Colonic mucosa (tissue), 4 donors: ENCODE data around the gene EXD3. TPM values are rescaled to one million over a fixed set of nuclear protein-coding genes. Genes with fewer than 3 reads are reported as not detected.

ENCODE experiments used
- DNase-seq: peaks from one replicate; pipeline ENCODE4 v3.0.0-alpha.2; 2020
- H3K27ac ChIP-seq: fragments of 200-600 bp; one replicate; pipeline ENCODE4 v1.8.0; 2021
- H3K27me3 ChIP-seq: fragments of 200-600 bp; one replicate; pipeline ENCODE4 v1.8.0; 2021
- H3K36me3 ChIP-seq: fragments of 200-600 bp; one replicate; pipeline ENCODE4 v1.8.0; 2021
- H3K4me1 ChIP-seq: fragments of 200-600 bp; one replicate; pipeline ENCODE4 v1.8.0; 2021; ENCODE audit warnings: mild to moderate bottlenecking
- H3K4me3 ChIP-seq: fragments of 200-600 bp; one replicate; pipeline ENCODE4 v1.8.0; 2021
- H3K9ac ChIP-seq, 2 donors: one replicate each; pipeline ENCODE4 v1.7.0; 2013; ENCODE audit warnings: control low read depth in 2 of 2, low read depth in 2 of 2, low read length in 2 of 2
- H3K9me3 ChIP-seq: fragments of 200-600 bp; one replicate; pipeline ENCODE4 v1.8.0; 2021
- intact Hi-C: fragments of 100-400 bp; cut with DNase I; formaldehyde crosslinking; loops from one replicate; pipeline ENCODE4 v1.14.1; 2022
- total RNA-seq, 2 donors: library from RNA; stranded (reverse); fragmentation: NEBNext Ultra II Directional in 1 of 2; extraction: Animal tissue kit (Norgen Biotek cat#: 25700) in 1 of 2; gene quantifications; one replicate each; pipeline ENCODE4 v1.2.1, GENCODE V29; 2021
- TF ChIP-seq, protein P1 (sequence below): fragments of 200-600 bp; IDR thresholded peaks from one replicate; pipeline ENCODE4 v1.8.0; 2022; ENCODE audit warnings: antibody characterized with exemption, mild to moderate bottlenecking
- donor health status: healthy.
- donor health status: DM: no; HTN: no; CAD: no.
- donor health status: DM: no; HTN: no; CAD: no.

EXD3 gene
- total RNA-seq, 2 donors from 2014 or later: 34.9 to 36.4 TPM

DNA sequence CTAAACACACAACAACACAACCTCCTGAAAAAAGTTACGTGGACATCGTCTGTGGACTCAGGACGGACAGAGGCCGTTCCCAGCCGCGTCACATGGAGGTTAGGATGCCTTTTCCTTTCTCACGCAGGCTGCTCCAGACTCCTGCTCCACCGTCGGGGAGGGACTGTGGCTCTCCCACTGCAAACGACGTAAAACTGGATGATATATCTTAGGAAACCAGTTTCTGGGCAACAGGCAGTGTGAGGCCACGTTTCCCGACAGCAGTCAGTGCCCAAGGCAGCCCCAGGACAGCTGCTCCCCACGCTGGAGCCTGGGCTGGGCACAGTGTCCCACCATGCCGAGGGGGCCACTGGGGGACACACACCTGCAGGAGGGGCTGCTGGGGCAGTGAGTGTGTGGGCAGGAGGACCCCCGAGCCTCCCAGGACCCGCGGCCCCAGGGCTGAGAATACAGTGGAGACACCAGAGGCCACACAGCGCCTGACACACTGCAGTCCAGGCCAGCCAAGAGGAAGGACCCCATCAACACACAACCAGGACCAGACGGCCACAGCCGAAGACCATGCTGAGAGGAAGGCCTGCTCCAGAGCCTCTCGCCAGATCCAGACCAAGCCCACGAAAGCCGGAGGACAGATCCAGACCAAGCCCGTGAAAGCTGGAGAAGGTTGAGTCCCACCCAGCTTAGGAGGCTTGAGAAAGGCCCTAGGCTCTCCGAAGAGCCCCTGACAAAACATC is 26.2 kb downstream of the EXD3 start:
- H3K4me3 ChIP-seq: no peak overlapping the region
- no peaks in the 10 kb centered on the region for H3K36me3 ChIP-seq
- TF ChIP-seq, protein P1, sequence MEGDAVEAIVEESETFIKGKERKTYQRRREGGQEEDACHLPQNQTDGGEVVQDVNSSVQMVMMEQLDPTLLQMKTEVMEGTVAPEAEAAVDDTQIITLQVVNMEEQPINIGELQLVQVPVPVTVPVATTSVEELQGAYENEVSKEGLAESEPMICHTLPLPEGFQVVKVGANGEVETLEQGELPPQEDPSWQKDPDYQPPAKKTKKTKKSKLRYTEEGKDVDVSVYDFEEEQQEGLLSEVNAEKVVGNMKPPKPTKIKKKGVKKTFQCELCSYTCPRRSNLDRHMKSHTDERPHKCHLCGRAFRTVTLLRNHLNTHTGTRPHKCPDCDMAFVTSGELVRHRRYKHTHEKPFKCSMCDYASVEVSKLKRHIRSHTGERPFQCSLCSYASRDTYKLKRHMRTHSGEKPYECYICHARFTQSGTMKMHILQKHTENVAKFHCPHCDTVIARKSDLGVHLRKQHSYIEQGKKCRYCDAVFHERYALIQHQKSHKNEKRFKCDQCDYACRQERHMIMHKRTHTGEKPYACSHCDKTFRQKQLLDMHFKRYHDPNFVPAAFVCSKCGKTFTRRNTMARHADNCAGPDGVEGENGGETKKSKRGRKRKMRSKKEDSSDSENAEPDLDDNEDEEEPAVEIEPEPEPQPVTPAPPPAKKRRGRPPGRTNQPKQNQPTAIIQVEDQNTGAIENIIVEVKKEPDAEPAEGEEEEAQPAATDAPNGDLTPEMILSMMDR: no peak
- H3K9ac ChIP-seq: no peak overlapping the region
- H3K9me3 ChIP-seq: no peaks in the 10 kb centered on the region
- no peak overlapping the region for H3K27ac ChIP-seq
- intact Hi-C loops: no loop called here
- no peak for DNase-seq
- no peaks in the 10 kb centered on the region for H3K27me3 ChIP-seq
- H3K4me1 ChIP-seq: no peaks in the 10 kb centered on the region

DNA sequence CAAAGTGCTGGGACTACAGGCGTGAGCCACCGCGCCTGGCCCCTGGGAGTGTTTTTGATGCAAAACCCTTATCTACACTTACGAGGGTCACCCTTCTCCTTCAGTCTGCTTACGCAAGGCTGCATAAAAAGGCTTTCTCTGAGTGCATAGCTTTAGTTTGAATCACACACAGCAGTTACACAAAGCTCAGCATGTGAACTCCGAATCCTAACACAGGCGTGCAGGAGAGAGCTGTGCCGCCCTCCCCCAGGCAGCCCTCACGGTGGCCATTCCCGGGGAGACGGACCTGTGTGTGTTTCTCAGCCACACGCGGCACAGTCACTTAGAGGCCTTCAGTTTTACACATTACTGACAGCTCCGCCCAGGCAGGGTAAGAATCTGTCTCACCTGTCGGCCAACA is 26.7 kb downstream of the EXD3 start:
- DNase-seq: no peak
- no peaks in the 10 kb centered on the region for H3K9me3 ChIP-seq
- H3K4me1 ChIP-seq: peaks cover under 1% of the 10 kb centered on the region
- no peak overlapping the region for H3K27ac ChIP-seq
- no peak overlapping the region for H3K4me3 ChIP-seq
- H3K9ac ChIP-seq: no peak overlapping the region
- H3K27me3 ChIP-seq: no peaks in the 10 kb centered on the region
- intact Hi-C loops: no loop called here
- TF ChIP-seq, protein P1: no peak
- H3K36me3 ChIP-seq: no peaks in the 10 kb centered on the region

DNA sequence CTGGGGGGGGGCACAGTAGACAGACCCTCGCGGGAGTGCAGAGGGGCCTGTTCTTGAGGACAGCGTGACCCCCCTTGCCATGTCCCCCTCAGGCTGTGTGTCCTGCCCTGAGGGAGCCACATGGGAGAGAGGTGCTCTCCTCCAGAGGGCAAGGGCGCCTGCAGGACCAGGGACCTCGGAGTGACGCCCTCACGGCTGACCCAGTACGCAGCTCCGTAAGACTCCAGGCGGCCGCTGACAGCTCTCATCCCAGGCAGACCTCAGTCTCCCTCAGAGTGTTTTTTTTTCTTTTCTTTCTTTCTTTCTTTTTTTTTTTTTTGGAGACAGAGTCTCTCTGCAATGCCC is 27.3 kb downstream of the EXD3 start:
- Histone ChIP-seq H3K27me3 (no peaks in the 10 kb centered on the region), H3K9me3 (no peaks in the 10 kb centered on the region), H3K9ac (no peak overlapping the region), H3K4me1 (peaks cover 7% of the 10 kb centered on the region), H3K27ac (no peak overlapping the region), H3K4me3 (no peak overlapping the region), H3K36me3 (no peaks in the 10 kb centered on the region)
- TF ChIP-seq, protein P1: no peak
- DNase-seq: no peak
- intact Hi-C loops: no loop called here

DNA sequence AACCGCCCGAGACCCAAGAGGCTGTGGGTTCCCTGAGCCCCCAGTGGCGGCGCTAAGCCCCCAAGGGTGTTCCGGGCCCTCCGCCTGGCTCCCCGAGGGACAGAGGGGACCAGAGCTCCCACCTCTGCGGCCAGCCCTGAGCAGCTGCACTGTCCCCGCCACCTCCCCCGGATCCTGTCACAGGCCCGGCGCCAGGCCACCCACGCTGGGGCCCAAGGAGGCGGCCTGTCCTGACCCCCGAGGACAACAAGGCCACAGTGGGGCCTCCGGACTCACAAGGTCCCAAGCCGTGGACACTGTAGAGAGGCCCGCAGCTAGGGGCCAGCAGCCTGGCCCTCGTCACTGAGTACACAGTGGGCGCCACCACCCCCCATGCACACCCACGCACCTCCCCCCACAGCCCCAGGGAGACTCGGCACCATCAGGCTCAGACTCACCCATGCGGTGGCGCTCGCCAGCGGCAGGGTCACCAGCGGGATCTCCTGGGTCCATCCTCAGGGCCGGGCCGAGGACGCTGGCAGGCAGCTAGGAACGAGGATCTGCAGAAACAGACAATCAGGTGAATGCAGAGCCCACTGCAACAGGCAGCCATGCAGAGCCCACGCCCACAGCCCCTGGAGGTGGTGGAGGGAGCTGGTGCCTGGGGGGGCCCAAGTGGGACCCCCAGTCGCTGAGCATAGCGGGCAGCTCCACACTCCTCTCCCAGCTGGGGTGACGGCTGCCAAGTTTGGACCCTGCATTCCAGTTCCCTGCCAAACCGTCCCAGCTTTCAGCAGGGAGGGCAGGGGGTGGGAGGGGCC is 27.9 kb downstream of the EXD3 start:
- H3K36me3 ChIP-seq: no peaks in the 10 kb centered on the region
- intact Hi-C loops: no loop called here
- no peak for DNase-seq
- H3K4me3 ChIP-seq: no peak overlapping the region
- no peaks in the 10 kb centered on the region for H3K9me3 ChIP-seq
- TF ChIP-seq, protein P1: no peak
- no peak overlapping the region for H3K9ac ChIP-seq
- H3K27me3 ChIP-seq: no peaks in the 10 kb centered on the region
- no peak overlapping the region for H3K27ac ChIP-seq
- peaks cover 8% of the 10 kb centered on the region for H3K4me1 ChIP-seq

DNA sequence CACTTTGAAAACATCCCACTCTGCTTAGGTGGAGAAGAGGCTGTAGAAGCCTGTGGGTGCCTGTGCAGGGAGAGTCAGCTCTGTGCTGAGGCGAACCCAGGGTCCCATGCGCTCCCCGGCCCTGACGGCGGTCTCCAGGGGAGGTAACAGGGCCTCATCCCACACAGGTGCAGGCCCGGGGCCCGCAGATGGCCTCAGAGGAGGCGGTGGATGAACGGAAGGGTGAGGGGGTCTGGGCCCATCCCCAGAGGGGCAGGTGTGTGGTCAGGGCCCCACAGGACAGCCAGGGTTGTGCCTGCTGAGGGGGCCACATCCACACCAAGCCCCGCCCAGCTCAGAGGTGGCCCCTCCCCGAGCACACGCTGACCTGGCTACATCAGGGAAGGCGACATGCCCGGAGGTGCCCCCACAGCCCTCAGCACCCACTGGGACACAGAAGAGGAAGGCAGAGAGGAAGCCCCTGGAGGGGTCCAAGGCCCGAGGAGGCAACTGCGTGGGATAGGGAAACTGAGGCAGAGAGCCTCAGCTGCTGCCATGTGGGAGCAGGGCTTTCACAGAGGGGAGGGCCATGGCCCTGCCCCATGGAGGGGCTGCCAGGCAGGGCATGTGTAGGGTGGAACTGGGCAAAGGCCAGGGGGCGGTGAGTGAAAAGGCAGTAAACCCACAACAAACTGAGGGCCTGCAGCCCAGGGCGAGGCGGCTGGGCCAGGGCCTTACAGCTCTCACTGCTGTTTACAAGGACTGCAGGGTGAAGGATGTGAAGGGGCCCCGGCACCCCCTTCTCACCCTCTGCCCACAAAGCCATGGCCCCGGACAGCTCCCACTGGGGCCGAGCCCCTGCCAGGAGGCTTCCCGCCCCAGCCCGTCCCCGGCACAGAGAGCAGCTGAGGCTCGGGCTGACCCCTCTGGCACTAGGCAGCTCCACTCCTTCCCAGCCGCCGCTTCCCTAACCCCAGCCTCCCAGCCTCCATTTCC is 29.5 kb downstream of the EXD3 start:
- no peak overlapping the region for H3K4me3 ChIP-seq
- TF ChIP-seq, protein P1: no peak
- no peaks in the 10 kb centered on the region for H3K36me3 ChIP-seq
- H3K27me3 ChIP-seq: no peaks in the 10 kb centered on the region
- intact Hi-C loops: no loop called here
- no peaks in the 10 kb centered on the region for H3K9me3 ChIP-seq
- H3K27ac ChIP-seq: no peak overlapping the region
- H3K4me1 ChIP-seq: peaks cover 8% of the 10 kb centered on the region
- H3K9ac ChIP-seq: no peak overlapping the region
- no peak for DNase-seq
